ENCODE measurements around the gene NPAS3.

Gene NPAS3

DNA sequence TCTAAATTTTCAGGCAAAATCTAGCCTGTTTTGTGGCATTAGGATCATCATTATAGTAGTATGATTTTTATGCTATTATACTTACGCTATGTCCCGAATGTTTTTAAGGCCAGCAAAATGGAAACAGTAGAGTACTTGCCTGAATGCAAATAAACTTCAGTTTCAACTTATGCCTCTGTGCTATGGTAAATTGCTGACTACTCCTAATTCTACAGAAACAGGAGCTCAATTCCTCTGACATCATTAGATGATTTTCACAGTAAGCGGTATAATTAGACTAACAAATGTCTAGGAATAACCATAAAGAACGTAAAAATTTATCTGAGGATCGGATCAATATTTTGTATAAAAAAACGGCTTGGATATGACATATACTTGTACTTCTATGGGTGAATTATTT lies 742.2 kb downstream of the NPAS3 start:
- DNase-seq (ENCODE audit: low read depth) = no peak

GRCh38 chr14:33682760-33683159 lies 744.1 kb downstream of the NPAS3 start:
- no peak for DNase-seq (ENCODE audit: low read depth)

DNA sequence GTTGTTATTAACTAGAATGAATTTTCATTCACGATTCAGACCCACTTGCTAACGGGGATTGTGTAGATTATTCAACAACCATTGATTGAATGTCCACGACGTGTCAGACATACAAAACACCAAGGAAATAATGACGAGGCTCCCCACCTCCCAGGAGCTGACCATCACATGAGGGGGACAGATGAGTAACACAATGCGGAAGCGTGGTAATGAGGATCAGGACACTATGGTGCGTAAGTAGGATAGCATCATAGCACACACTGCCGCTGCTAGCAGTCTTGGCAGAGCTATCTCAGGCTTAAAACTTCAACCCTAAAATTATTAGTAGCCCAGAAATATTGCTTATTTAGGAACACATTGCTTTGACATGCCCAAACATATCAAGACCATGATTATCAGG lies 746.3 kb downstream of the NPAS3 start:
- DNase-seq (ENCODE audit: low read depth) = no peak

- DNase-seq (ENCODE audit: low read depth) = no peak
These were observed 747.0 kb downstream of the NPAS3 start for GRCh38 chr14:33685698-33686097.

GRCh38 chr14:33686218-33686617 lies 747.5 kb downstream of the NPAS3 start:
- DNase-seq (ENCODE audit: low read depth) = no peak

DNA sequence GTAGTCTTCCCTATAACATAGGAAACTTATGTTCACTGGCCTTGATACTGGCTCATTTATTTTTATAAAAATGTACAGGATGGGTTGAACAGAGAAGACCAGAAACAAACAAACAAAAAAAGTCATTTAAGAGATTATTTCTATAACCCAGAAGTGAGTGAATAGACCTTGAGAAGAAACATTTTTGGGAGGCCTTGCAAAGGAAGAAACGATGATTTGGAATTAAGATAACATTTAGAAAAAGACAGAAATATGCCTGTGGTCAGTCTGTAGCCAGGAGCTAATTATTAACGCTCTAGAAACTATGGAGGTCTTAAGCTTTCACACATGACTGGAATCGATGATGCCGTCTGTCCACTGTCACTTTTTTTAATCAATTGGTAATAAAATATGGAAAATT lies 748.2 kb downstream of the NPAS3 start:
- no peak for DNase-seq (ENCODE audit: low read depth)

GRCh38 chr14:33689680-33690079 lies 751.0 kb downstream of the NPAS3 start:
- no peak for DNase-seq (ENCODE audit: low read depth)

DNA sequence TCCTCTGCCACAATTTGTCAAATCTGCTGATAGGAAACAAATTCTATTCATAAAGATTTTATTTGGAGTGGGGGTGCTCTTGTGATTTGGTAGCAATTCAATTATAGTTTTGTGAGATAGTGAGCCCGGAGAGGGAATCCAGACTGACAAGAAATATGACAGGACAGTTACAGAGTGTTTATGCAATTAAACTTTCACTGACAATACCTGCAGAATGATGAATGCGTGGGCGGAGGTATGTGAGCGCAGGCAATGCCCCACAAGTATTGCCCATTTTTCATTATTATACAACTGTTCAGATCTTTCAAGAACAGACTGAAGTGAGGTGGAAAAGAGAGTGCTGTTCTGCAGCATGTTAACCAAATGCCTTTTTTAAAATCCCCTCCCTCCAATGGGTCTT lies 753.2 kb downstream of the NPAS3 start:
- DNase-seq (ENCODE audit: low read depth) = no peak

DNA sequence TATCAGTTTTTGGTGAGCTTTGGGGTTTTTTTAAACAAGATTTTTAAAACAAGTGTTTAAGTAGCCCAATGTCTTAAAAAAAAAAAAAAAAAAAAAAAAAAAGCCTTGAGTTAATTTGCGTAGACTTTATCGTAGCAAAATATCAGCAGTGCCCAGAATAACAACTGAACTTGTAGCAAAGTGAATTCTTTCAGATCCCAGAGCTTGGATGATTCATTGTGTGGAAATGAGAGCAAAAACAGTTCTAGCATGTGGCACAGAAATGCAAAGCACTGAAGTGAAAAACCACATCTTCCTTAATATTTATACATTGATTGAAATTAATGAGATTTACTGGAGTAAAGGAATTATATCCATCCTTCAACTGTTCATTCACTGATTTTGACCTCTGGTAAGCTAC lies 754.1 kb downstream of the NPAS3 start:
- no peak for DNase-seq (ENCODE audit: low read depth)

- DNase-seq (ENCODE audit: low read depth) = no peak
These were observed 754.6 kb downstream of the NPAS3 start for GRCh38 chr14:33693237-33693636.

DNA sequence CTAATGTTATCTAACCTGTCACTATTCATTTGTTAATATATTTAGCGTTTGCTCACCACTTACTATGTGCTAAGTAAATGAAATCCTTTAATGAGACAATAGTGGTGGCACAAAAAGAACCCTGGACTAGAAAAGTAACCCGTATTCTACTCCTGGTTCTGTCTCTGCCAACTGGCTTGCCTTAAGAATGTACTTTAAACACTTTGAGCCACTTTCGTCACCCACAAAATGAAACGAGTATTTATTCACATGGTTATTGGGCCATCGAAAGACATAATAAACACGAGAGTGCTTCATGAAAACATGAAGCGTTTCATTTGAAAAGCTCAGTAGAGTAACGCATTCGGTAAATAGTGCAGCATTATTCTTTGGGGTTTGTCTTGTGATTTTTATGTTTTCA lies 757.5 kb downstream of the NPAS3 start:
- DNase-seq (ENCODE audit: low read depth) = no peak

DNA sequence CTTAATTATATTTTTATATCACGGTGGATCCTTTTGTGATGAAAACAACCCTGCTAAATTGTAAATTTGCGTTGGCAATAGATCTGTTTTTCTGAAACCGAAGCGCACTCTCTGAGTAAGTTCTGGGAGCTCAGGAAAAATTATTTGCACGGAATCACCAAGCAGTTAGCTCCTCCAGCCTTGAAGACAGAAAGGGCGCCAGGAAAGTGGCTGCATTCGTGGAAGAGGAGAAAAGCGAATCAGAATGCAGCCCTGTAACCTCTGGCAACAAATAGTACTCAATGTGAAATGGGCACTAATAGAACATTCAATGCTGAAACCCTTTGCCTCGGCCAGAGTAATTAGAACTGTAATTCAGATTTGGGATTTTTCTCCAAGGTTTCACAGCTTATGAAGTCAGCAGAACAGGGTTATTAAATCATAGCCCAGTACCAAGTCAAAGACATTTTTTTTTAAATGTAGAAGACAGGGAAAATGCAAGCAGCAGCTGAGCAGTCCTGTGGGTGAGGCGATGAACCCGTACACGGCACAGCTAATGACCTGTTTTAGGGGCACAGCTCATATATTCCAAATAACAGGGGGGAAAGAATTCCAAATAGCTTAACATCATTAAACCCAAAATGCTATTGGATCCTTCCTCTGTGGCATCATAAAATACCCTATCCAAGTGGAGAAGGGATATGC lies 760.8 kb downstream of the NPAS3 start:
- DNase-seq (ENCODE audit: low read depth) = no peak

GRCh38 chr14:33700052-33700451 lies 761.4 kb downstream of the NPAS3 start:
- DNase-seq (ENCODE audit: low read depth) = no peak

- DNase-seq (ENCODE audit: low read depth) = no peak
These were observed 763.6 kb downstream of the NPAS3 start for GRCh38 chr14:33702293-33702692.

- no peak for DNase-seq (ENCODE audit: low read depth)
These were observed 765.8 kb downstream of the NPAS3 start for GRCh38 chr14:33704481-33704880.

GRCh38 chr14:33705490-33705889 lies 766.8 kb downstream of the NPAS3 start:
- DNase-seq (ENCODE audit: low read depth) = no peak

DNA sequence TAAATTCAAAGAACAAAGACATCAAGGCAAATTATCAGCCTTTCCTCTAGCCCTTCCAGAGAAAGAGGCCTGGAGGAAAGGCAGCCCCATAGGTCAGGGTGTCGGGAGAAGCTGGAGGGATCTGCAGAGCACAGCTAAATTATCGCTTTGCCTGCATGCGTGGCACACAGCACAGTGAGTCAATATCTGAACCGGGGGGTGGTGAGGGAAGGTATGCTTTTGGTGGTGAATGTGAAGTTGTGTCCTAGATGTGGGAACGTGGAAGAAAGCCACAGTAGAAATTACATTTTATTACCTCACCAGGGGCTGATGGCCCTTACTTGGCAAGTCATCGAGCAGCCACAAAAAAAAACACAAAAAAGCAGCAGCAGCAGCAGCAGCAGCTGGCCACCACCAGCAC lies 769.0 kb downstream of the NPAS3 start:
- no peak for DNase-seq (ENCODE audit: low read depth)

- no peak for DNase-seq (ENCODE audit: low read depth)
These were observed 770.6 kb downstream of the NPAS3 start for GRCh38 chr14:33709283-33709682.

- no peak for DNase-seq (ENCODE audit: low read depth)
These were observed 771.0 kb downstream of the NPAS3 start for GRCh38 chr14:33709711-33710110.

DNA sequence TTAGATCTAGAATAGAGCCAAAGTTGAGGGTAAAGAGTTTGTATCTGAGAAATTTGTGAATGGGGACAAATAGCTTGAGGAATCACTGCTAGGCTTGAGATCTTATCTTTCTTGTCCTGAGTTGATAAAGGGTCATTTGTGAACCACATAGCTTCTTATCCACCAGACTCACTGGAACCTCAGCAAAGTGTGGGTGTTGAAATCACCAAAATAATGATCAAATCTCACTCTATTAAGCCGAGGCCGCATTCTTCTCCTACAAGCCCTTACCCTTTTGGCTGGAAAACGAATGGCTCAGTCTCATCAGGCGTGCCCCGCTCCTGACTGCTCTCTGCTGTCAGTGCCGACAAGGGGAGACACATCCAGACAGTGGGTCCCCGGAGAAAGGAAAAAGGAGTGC lies 771.6 kb downstream of the NPAS3 start:
- DNase-seq (ENCODE audit: low read depth) = no peak

DNA sequence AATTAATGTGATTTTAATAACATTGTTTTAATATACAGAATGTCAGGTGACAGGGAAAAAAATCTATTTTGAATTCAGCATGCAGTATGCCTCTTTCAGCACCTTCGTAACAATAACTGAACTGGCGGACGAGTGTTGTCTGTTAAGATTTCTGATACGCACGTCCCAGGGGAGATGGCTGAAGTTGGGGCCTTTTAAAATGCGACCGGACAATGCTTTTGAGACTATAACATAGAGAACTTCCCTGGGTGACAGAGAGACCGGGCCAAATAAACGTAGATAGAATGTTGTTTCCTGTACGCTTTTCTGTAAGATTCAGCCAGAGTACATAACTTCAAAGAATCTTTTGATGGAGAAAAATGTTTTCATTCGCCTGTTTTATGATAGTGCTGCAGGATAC lies 772.5 kb downstream of the NPAS3 start:
- DNase-seq (ENCODE audit: low read depth) = no peak

GRCh38 chr14:33711811-33712216 lies 773.1 kb downstream of the NPAS3 start:
- DNase-seq (ENCODE audit: low read depth) = no peak

DNA sequence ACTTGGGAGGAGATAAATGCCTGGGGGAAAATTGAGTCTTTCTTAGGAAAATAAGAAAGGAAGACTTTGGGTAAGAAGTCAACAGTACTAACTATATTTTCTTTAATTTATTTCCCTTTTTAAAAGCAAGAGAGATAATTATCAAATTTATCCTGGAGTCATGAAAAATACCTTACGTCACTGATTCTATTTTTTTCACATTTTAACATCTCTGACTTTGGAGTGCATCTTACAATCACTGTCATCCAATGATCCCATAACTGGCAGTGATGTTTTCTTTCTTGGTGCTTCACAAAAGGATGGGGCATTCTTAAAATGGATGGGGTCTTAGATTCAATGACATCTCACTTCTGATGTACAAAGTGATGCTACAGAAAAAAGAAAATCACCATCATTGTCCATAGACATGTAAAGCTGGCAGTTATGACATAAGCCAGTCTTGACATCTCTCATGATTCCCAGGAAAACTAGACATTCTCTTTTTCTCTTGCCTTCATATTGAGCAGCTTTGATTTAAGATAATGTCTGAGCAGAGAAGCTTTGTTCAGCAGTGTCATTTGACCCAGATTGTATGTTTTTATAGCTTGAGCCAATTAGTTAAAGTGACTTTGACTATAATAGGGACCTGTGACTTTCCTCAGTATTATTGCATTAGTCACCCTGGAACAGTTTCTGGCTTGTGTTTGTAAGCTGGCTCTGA lies 776.0 kb downstream of the NPAS3 start:
- DNase-seq (ENCODE audit: low read depth) = no peak

DNA sequence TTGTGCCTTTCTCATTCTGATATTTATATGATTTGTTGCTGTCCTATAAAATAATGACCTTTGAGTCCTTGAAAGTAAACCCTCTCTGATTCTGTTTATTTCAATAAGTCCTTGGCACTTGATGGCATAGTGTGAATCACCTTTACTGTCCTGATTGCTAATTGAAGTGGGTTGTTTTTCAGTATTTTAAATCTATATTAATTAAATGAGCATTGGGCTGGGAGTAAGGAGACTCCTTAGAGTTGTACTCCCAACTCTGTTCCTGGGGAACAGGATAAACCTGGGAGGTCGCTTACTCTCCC lies 776.5 kb downstream of the NPAS3 start:
- no peak for DNase-seq (ENCODE audit: low read depth)
